Embryonic facial prominence (tissue), 1 donor: ENCODE results near the gene FBXO38.

Source experiments
- DNase-seq: peaks from one replicate; pipeline ENCODE4 v3.0.0-alpha.2; 2016; ENCODE audit errors: extremely low spot score

Gene FBXO38

GRCh38 chr5:148474025-148474511 lies 90.3 kb downstream of the FBXO38 start:
- no peak for DNase-seq

GRCh38 chr5:148476302-148476701 lies 92.5 kb downstream of the FBXO38 start:
- DNase-seq = no peak

GRCh38 chr5:148477429-148477828 lies 93.7 kb downstream of the FBXO38 start:
- no peak for DNase-seq

- DNase-seq = no peak
These were observed 98.4 kb downstream of the FBXO38 start for GRCh38 chr5:148482196-148482595.

- DNase-seq = no peak
These were observed 99.1 kb downstream of the FBXO38 start for GRCh38 chr5:148482697-148483462.

GRCh38 chr5:148483750-148484149 lies 100.0 kb downstream of the FBXO38 start:
- no peak for DNase-seq

- DNase-seq = no peak
These were observed 100.9 kb downstream of the FBXO38 start for GRCh38 chr5:148484651-148485050.

GRCh38 chr5:148486456-148486855 lies 102.7 kb downstream of the FBXO38 start:
- DNase-seq = no peak

GRCh38 chr5:148488757-148489156 lies 105.0 kb downstream of the FBXO38 start:
- no peak for DNase-seq

GRCh38 chr5:148491015-148491792 lies 107.4 kb downstream of the FBXO38 start:
- DNase-seq = no peak

- no peak for DNase-seq
These were observed 108.0 kb downstream of the FBXO38 start for GRCh38 chr5:148491793-148492184.

- DNase-seq = no peak
These were observed 108.6 kb downstream of the FBXO38 start for GRCh38 chr5:148492351-148492750.
